MCF 10A (cell line): ENCODE measurements around the gene DEF6. TPM values are rescaled to one million over a fixed set of nuclear protein-coding genes. Genes with fewer than 3 reads are reported as not detected.
"Not testable (repeated sequence)": the region's sequence is repeated elsewhere in the genome, so short reads cannot be mapped to it uniquely, and the experiment has no call there.

Source experiments
- BruUV-seq: library from RNA; stranded (reverse); fragments of 400-500 nt; replicated peaks from 2 replicates; lab custom pipeline; 2021; lab: Mats Ljungman, UMichigan
- CTCF ChIA-PET: fragments of 300-600 bp; sonication (Branson Sonifier 250); formaldehyde crosslinking; extraction: SDS; loops from one replicate; lab custom pipeline; 2021; ENCODE audit warnings: antibody characterized with exemption, inconsistent platforms; lab: Yijun Ruan, JAX
- POLR2A ChIA-PET: fragments of 300-600, 350-650 bp; sonication (Branson Sonifier 250); formaldehyde crosslinking; extraction: SDS; loops from one replicate; lab custom pipeline; 2020; ENCODE audit warnings: antibody characterized with exemption, inconsistent platforms; lab: Yijun Ruan, JAX
- DNase-seq: peaks from one replicate; pipeline ENCODE4 v3.0.0-alpha.2; 2018; ENCODE audit not compliant: unreplicated experiment
- H3K27ac Mint-ChIP-seq: one replicate; pipeline ENCODE4 v1.8.0; 2022; ENCODE audit warnings: mild to moderate bottlenecking, low read depth, mixed read lengths; ENCODE audit not compliant: unreplicated experiment
- H3K27me3 Mint-ChIP-seq: one replicate; pipeline ENCODE4 v1.8.0; 2022; ENCODE audit warnings: mixed read lengths; ENCODE audit not compliant: insufficient read depth, unreplicated experiment
- H3K36me3 Mint-ChIP-seq: one replicate; pipeline ENCODE4 v1.8.0; 2022; ENCODE audit warnings: mild to moderate bottlenecking, moderate library complexity, mixed read lengths; ENCODE audit not compliant: insufficient read depth, unreplicated experiment
- H3K4me1 Mint-ChIP-seq: one replicate; pipeline ENCODE4 v1.8.0; 2022; ENCODE audit warnings: mixed read lengths; ENCODE audit not compliant: insufficient read depth, unreplicated experiment
- H3K4me3 Mint-ChIP-seq: one replicate; pipeline ENCODE4 v1.8.0; 2022; ENCODE audit warnings: mild to moderate bottlenecking, moderate library complexity, mixed read lengths; ENCODE audit not compliant: unreplicated experiment
- H3K9me3 Mint-ChIP-seq: one replicate; pipeline ENCODE4 v1.8.0; 2022; ENCODE audit warnings: mixed read lengths; ENCODE audit not compliant: unreplicated experiment
- intact Hi-C: fragments of 100-400 bp; cut with micrococcal nuclease; formaldehyde crosslinking; loops from 2 replicates; pipeline ENCODE4 v1.14.1; 2022
- total RNA-seq: library from RNA; stranded (reverse); gene quantifications from 2 replicates; pipeline ENCODE4 v1.2.3, GENCODE V29; 2022
- TF ChIP-seq, protein P1 (sequence below): fragments of 200-600 bp; IDR thresholded peaks from one replicate; pipeline ENCODE4 v1.8.0; 2022; ENCODE audit warnings: antibody characterized with exemption, mild to moderate bottlenecking; ENCODE audit not compliant: unreplicated experiment

The DEF6 gene
- total RNA-seq, 1 experiment from 2014 or later, result 23.1 TPM

- TF ChIP-seq, protein P1, sequence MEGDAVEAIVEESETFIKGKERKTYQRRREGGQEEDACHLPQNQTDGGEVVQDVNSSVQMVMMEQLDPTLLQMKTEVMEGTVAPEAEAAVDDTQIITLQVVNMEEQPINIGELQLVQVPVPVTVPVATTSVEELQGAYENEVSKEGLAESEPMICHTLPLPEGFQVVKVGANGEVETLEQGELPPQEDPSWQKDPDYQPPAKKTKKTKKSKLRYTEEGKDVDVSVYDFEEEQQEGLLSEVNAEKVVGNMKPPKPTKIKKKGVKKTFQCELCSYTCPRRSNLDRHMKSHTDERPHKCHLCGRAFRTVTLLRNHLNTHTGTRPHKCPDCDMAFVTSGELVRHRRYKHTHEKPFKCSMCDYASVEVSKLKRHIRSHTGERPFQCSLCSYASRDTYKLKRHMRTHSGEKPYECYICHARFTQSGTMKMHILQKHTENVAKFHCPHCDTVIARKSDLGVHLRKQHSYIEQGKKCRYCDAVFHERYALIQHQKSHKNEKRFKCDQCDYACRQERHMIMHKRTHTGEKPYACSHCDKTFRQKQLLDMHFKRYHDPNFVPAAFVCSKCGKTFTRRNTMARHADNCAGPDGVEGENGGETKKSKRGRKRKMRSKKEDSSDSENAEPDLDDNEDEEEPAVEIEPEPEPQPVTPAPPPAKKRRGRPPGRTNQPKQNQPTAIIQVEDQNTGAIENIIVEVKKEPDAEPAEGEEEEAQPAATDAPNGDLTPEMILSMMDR, result no peak
- peaks cover 7% of the 10 kb centered on the region for H3K36me3 Mint-ChIP-seq
Measured at GRCh38 chr6:35305117-35305516, 7.5 kb downstream of the DEF6 start.

DNA sequence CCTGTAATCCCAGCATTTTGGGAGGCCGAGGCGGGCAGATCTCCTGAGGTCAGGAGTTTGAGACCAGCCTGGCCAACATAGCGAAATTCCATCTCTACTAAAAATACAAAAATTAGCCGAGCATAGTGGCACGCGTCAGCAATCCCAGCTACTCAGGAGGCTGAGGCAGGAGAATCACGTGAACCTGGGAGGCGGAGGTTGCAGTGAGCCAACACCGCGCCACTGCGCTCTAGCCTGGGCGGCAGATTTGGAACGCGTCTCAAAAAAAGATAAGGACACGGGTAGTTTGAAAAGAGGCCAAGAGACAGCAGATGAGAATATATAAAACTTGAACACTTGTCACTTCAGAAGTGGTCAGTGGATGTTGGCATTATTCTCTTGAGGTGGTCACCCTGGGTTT lies 9.5 kb downstream of the DEF6 start:
- H3K27ac Mint-ChIP-seq, H3K27me3 Mint-ChIP-seq, H3K4me3 Mint-ChIP-seq, BruUV-seq, H3K9me3 Mint-ChIP-seq, DNase-seq, POLR2A ChIA-PET, intact Hi-C loops: not testable (repeated sequence)
- CTCF ChIA-PET, result interaction anchor here (0.8 kb wide), 1 partner anchor 9 kb away, joined by 3 read pairs; the partner anchor contains the start of gene DEF6
- Mint-ChIP-seq H3K36me3 (peaks cover 11% of the 10 kb centered on the region), H3K4me1 (peaks cover 22% of the 10 kb centered on the region)

More at GRCh38 chr6:35305117-35305516, 7.5 kb downstream of the DEF6 start:
- ChIA-PET POLR2A (interaction anchor here (0.6 kb wide), 1 partner anchor 15 kb away, joined by 3 read pairs; no protein-coding TSS in a partner anchor), CTCF (interaction anchor here (0.7 kb wide), 1 partner anchor 55 kb away, joined by 3 read pairs; no protein-coding TSS in a partner anchor)
- H3K4me3 Mint-ChIP-seq, result no peak overlapping the region
- no peaks in the 10 kb centered on the region for H3K27me3 Mint-ChIP-seq
- no peaks in the 10 kb centered on the region for H3K9me3 Mint-ChIP-seq
- intact Hi-C loops, result no loop called here
- no peak overlapping the region for H3K27ac Mint-ChIP-seq
- peaks cover 22% of the 10 kb centered on the region for H3K4me1 Mint-ChIP-seq
- no peak for DNase-seq
- BruUV-seq, result no TSS peak

- H3K4me1 Mint-ChIP-seq, DNase-seq, H3K27me3 Mint-ChIP-seq, POLR2A ChIA-PET, H3K9me3 Mint-ChIP-seq, BruUV-seq, intact Hi-C loops, H3K27ac Mint-ChIP-seq, H3K4me3 Mint-ChIP-seq: not testable (repeated sequence)
- CTCF ChIA-PET, result interaction anchor here (3.5 kb wide), 1 partner anchor 11 kb away, joined by 16 read pairs; the partner anchor contains the start of gene DEF6
- peaks cover 17% of the 10 kb centered on the region for H3K36me3 Mint-ChIP-seq
Measured at GRCh38 chr6:35308543-35308942, 10.9 kb downstream of the DEF6 start.

DNA sequence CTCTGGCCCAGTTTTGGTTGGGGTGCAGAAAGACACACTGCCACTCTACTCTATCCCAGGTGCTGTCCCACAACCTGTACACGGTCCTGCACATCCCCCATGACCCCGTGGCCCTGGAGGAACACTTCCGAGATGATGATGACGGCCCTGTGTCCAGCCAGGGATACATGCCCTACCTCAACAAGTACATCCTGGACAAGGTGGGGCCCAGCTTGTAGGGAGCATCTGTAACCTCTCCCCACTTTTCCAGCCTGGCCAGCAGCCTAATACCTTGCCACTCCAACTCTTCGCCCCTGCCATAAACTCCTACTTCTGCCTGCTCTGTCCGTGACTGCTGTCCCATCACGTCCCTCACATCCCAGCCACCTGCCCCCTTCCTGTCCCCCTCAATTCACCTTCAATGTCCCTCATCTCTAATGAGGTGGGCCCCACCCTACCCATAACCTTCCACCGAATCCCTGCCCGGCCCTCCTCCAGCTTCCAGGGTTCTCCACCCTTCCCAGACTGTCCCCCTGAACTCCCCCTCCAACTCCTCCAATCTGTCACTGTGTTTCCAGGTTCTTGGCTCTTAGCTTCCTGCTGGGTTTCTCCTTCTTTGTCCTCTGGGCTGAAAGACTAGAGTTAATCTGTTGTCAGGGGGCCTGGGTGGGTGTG lies 12.1 kb downstream of the DEF6 start:
- no peak overlapping the region for H3K27ac Mint-ChIP-seq
- intact Hi-C loops, result no loop called here
- no peak for DNase-seq
- no TSS peak for BruUV-seq
- CTCF ChIA-PET, result interaction anchor here (0.7 to 3.5 kb wide), 3 partner anchors 12 to 140 kb away, joined by 3 to 16 read pairs (median 4); partner anchors contain the start of gene DEF6
- no peaks in the 10 kb centered on the region for H3K4me1 Mint-ChIP-seq
- no peaks in the 10 kb centered on the region for H3K27me3 Mint-ChIP-seq
- H3K9me3 Mint-ChIP-seq, result no peaks in the 10 kb centered on the region
- POLR2A ChIA-PET, result interaction anchor here (0.5 to 0.7 kb wide), 2 partner anchors 19 to 942 kb away, joined by 3 read pairs; no protein-coding TSS in a partner anchor
- H3K4me3 Mint-ChIP-seq, result no peak overlapping the region
- peaks cover 10% of the 10 kb centered on the region for H3K36me3 Mint-ChIP-seq
- TF ChIP-seq, protein P1, result no peak

DNA sequence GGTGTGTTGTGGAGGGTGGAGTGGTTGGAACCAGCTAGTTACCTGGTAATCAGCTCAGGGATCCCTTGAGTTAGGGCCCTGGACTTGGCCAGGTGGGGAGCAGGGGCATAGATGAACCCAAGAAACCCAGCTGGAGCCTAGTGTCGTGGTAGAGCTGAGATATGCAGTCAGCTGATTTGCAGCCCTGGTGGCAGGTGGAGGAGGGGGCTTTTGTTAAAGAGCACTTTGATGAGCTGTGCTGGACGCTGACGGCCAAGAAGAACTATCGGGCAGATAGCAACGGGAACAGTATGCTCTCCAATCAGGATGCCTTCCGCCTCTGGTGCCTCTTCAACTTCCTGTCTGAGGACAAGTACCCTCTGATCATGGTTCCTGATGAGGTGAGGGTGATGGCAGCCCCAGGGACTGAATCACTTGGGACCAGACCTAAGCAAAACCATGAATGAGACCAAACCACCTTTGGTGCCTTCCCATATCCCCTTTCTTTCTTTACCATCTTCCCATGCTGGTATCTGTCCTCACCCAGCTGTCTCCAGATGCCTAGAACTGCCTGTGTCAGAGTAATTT lies 12.7 kb downstream of the DEF6 start:
- intact Hi-C loops, result no loop called here
- Mint-ChIP-seq H3K27ac (no peak overlapping the region), H3K4me1 (no peaks in the 10 kb centered on the region), H3K9me3 (no peaks in the 10 kb centered on the region), H3K36me3 (peaks cover 10% of the 10 kb centered on the region), H3K27me3 (no peaks in the 10 kb centered on the region), H3K4me3 (no peak overlapping the region)
- no peak for DNase-seq
- CTCF ChIA-PET, result interaction anchor here (0.7 to 3.5 kb wide), 2 partner anchors 12 to 139 kb away, joined by 4 to 16 read pairs; partner anchors contain the start of gene DEF6
- TF ChIP-seq, protein P1, result no peak
- BruUV-seq, result no TSS peak
- POLR2A ChIA-PET, result interaction anchor here (0.5 kb wide), 1 partner anchor 941 kb away, joined by 3 read pairs; no protein-coding TSS in a partner anchor
